Measurements from ENCODE around the gene MRPL16. TPM values are rescaled to one million over a fixed set of nuclear protein-coding genes. Genes with fewer than 3 reads are reported as not detected.

Gene MRPL16
- total and polyA plus RNA-seq, 2 experiments from 2014 or later, result 77.4 to 176 TPM

GRCh38 chr11:59770869-59771268 is 39.7 kb downstream of the MRPL16 start:
- H4K20me1 ChIP-seq (replicated peaks; ENCODE audit: insufficient read depth), result peaks cover 30% of the 10 kb centered on the region
- TF ChIP-seq STAT1 (IDR thresholded peaks at IDR 0.05; ENCODE audit: unreplicated experiment) (no peak), ZNF331 (CRISPR knock-in tag; IDR thresholded peaks at IDR 0.05; ENCODE audit: low read depth) (no peak), POLR2AphosphoS5 (IDR thresholded peaks at IDR 0.05; ENCODE audit: low read depth) (no peak), ZNF462 (CRISPR knock-in tag; IDR thresholded peaks at IDR 0.05) (no peak), NANOG (IDR thresholded peaks at IDR 0.05; ENCODE audit: borderline replicate concordance) (no peak), EZH2 (IDR thresholded peaks at IDR 0.05; ENCODE audit: low read depth, unreplicated experiment) (no peak), EZH2phosphoT487 (IDR thresholded peaks at IDR 0.05; ENCODE audit: unreplicated experiment) (no peak), ZNF114 (CRISPR knock-in tag; IDR thresholded peaks at IDR 0.05) (no peak), JUNB (IDR thresholded peaks at IDR 0.05; ENCODE audit: unreplicated experiment) (no peak), REST (IDR thresholded peaks at IDR 0.05; ENCODE audit: unreplicated experiment) (no peak), CTCF (conservative IDR thresholded peaks at IDR 0.05; ENCODE audit: low read depth in 2 of 2) (no peak), ETS1 (IDR thresholded peaks at IDR 0.05) (no peak), CREB1 (CRISPR knock-in tag; IDR thresholded peaks at IDR 0.05; ENCODE audit: low read depth) (no peak)
- Mint-ChIP-seq H3K4me1 (peaks cover 10% of the 10 kb centered on the region), H3K36me3 (ENCODE audit: low read depth) (peaks cover 22% of the 10 kb centered on the region; the same call in 2 of the 3 replicates), H3K27me3 (ENCODE audit: insufficient read depth, low read depth, poor library complexity) (peaks cover 1% of the 10 kb centered on the region), H3K9me3 (no peaks in the 10 kb centered on the region), H3K4me3 (no peak overlapping the region), H3K27ac (0 out of 2 replicates have a peak overlapping the region, but pooled peaks have one; percentile 9)
- H3K9me2 ChIP-seq (ENCODE audit: insufficient read depth), result no peaks in the 10 kb centered on the region
- H3K4me2 ChIP-seq, result no peak overlapping the region
- DNase-seq (ENCODE audit: low spot score) (no peak), ATAC-seq (no peak)
- no peaks in the 10 kb centered on the region; the same call in 1 of the 2 replicates for H3K36me3 ChIP-seq (ENCODE audit: insufficient read depth)
- peaks cover 58% of the 10 kb centered on the region for H3K79me2 ChIP-seq (replicated peaks; ENCODE audit: insufficient read depth)
- no peak overlapping the region for H3K4me3 ChIP-seq
- no peaks in the 10 kb centered on the region for H3K27me3 ChIP-seq (ENCODE audit: insufficient read depth)
- H3K4me1 ChIP-seq (ENCODE audit: insufficient read depth), result peaks cover 3% of the 10 kb centered on the region; the same call in 1 of the 2 replicates
- no peak overlapping the region for H2AFZ ChIP-seq
- H3K27ac ChIP-seq (ENCODE audit: low read depth), result no peak overlapping the region
- no peaks in the 10 kb centered on the region for H3F3A ChIP-seq (replicated peaks; ENCODE audit: low read depth)

Data from GM23338 (cell line).